Measurements from ENCODE around the gene RSPH6A.
A peak's percentile ranks its signal among the peaks of the same experiment; 100 is the strongest.

The RSPH6A gene

DNA sequence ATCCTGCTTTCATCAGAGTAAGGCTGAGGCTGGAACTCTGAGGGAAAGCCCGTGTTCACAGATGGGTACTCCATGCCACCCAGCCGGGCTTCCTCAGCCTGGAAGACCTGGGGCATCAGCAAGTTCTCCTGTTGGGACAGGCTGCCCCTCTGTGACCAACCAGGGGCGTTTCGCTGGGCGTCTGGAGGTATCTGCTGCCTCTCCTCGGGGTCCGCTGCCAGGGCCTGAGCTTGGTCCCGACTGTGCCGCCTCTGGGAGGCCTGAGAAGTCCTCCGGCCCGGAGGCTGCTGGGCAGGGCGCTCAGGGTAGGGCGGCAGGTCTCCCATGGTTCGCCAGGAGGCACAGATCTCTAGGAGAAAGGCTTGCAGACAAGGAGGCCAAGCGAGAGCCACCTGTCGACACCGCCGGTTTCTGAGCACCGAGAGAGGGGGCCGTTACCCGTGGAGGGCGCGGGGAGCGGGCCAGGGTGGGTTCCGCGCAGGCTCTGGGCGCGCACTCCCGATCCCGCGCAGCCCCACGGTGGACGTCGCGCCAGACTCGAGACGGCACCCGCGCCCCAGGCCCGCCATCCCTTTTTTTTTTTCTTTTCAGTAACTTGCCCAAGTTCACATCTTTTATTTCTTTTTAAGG lies at the start of gene RSPH6A:
TSS of gene RSPH6A (minus strand) at position 458 of the 630 bp plus-strand sequence. CDS start at position 326, 132 bp downstream.
- FAIRE-seq: no peak

DNA sequence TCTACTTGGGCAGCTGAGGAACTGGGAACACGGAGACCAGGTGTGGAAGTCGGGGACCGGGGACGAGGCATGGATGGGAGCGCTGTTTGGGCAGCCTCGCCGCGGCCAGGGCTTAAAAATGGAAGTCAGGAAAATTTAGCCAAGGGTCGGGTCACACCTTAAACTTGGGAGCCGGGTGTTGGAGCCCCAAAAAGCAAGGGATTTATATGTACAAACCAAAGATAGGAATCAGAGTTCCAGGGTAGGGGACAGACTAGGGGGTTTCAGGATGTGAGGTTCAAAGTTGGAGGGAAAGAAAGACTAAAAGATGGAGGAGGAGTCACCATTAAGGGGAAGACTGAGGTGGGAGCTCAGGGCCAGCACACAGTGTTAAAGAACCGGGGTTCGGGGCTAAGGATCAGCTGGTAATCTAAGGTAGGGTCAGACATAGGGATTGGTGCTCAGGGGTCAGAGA lies 49.5 kb upstream of the RSPH6A start:
- DNase-seq (ENCODE audit: insufficient read length, low spot score) (no peak), FAIRE-seq (no peak)

More for the DNA sequence above, at the start of gene RSPH6A:
- DNase-seq (ENCODE audit: insufficient read length, low spot score): no peak

DNA sequence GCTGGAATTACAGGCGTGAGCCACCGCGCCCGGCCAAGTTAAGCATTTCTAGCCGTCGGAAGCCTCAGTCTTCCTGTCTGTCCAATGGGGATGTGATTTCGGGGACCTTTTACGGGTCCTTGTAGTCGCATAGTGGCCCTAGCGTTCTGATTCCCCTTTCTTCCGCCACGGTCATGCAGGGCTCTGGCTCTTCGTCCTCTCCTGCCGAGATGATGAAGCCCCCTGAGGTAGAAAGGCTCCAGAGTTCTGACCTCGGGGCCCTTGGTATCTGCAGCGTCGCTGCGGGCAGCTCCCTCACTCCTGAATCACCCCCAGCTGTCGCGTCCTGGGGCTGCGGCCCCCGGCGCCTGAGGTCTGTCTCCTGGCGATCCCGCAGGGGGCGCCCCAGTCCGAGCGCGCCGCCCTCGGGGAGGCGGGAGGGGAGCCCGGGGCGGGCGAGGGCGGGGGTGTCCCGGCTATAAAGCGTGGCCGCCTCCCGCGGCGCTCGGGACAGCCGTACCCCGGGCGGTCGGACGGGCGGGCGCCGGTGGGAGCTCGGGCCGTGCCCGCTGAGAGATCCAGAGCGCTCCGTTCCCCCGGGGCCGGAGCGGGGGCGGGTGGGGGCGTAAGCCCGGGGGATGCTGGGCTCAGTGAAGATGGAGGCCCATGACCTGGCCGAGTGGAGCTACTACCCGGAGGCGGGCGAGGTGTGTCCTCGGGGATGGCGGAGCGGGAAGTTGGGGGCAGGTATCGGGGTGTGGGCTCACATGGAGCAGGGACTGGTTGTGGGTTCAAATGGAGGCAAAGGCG lies 48.9 kb upstream of the RSPH6A start, which contains the start of gene FOXA3:
TSS of gene FOXA3 (plus strand) at position 487 of the 789 bp plus-strand sequence. CDS start at position 618, 131 bp downstream.
- FAIRE-seq (no peak), DNase-seq (ENCODE audit: insufficient read length, low spot score) (peak; percentile 75)

DNA sequence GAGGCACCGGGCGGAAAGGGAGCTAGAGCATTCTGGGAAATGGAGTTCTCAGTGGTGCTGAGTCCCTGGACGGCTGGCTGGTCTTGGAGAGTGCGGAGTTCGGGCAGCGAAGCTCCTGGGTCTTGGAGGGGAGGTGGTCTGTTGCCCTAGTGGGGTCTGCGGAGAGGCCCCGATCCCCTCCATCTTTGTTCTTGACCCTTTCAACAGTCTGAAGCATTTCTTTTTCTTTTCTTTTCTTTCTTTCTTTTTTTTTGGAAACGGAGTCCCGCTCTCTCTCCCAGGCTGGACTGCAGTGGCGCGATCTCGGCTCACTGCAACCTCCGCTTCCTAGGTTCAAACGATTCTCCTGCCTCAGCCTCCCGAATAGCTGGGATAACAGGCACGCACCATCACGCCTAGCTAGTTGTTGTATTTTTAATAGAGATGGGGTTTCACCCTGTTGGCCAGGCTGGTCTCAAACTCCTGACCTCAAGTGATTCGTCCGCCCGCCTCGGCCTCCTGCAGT lies 48.3 kb upstream of the RSPH6A start:
- FAIRE-seq: no peak
- no peak for DNase-seq (ENCODE audit: insufficient read length, low spot score)

DNA sequence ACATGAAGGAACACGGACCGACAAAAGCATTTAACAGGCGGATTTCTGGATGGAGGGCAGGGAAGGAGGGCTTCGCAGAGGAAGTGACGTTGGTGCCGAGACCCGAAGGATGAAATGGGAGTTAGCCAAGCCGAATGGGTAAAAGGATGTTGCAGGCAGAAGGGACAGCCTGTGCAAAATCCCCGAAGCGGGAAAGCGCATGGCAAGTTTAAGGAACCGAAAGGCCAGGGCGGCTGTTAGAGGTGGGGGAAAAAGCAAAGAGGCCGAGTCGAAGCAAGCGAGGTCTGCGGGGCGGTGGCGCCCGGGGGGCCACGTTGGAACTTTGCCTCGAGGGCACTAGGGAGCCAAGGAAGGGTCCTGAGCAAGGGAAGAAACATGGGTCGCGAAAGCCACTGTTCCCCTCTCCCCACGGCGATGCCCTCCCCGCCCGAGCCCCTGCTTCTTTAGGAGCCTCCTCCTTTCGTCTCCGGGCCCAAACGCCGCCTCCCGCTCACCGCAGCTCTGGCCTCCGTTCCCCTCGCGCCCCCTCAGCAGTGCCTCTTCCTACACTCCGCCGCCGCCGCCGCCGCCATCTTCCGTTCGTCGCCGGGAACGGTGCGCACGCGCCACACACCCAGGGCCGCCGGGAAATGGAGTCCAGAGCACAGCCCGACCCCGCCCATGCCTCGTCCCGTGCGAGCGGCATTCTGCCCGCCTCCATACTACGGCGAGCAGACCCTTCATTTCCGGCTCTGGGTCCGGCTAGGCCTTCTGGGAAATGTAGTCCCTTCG lies 47.6 kb upstream of the RSPH6A start, which contains the start of gene SYMPK:
TSS of gene SYMPK (minus strand) at position 584 of the 771 bp plus-strand sequence. CDS start 8,652 bp downstream, outside the sequence.
- FAIRE-seq: peak; percentile 98
- peak; percentile 100 for DNase-seq (ENCODE audit: insufficient read length, low spot score)

DNA sequence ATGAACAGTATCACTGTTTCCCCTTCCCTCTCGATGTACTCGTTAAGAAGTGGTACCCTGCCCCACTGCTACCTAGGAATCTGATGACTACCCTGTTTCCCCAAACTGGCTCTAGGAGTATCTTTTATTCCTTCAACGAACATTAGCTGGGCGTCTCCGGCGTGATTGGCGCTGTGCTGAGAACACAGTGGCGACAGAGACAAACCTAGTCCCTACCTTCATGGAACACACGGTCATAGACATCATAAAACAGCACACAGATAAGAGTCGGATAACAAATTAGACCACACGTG lies 47.1 kb upstream of the RSPH6A start:
- no peak for FAIRE-seq
- no peak for DNase-seq (ENCODE audit: insufficient read length, low spot score)

DNA sequence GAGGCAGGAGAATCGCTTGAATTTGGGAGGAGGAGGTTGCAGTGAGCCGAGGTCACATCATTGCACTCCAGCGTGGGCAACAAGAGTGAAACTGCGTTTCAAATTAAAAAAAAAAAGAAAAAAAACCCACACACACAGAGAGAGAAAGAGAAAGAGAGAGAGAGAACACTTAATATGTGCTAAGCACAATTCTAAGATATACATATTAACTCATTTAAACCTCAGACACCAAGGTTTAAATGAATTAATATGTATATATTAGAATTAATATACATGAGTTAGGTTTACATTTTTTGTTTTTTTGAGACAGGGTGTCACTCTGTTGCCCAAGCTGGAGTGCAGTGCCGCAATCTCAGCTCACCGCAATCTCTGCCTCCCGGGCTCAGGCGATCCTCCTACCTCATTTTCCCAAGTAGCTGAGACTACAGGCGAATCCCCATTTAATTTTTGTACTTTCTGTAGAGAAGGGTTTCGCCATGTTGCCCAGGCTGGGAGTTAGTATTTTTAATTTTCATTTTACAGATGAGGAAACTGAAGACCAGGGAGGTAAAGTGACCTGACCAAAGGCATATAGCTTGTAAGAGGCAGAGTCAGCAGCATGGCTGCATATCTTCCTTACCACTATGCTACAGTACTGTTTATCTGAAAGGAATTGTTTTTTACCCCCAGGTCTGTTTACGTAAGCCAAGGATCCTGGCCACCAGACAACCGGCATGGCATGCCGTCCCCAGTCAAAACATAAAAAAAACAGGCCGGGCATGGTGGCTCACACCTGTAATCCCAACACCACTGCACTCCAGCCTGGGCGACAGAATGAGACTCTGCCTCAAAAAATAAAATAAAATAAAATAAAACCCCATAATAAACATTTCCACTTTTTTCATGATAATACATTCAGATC lies 45.5 kb upstream of the RSPH6A start:
- FAIRE-seq (no peak), DNase-seq (ENCODE audit: insufficient read length, low spot score) (no peak)

DNA sequence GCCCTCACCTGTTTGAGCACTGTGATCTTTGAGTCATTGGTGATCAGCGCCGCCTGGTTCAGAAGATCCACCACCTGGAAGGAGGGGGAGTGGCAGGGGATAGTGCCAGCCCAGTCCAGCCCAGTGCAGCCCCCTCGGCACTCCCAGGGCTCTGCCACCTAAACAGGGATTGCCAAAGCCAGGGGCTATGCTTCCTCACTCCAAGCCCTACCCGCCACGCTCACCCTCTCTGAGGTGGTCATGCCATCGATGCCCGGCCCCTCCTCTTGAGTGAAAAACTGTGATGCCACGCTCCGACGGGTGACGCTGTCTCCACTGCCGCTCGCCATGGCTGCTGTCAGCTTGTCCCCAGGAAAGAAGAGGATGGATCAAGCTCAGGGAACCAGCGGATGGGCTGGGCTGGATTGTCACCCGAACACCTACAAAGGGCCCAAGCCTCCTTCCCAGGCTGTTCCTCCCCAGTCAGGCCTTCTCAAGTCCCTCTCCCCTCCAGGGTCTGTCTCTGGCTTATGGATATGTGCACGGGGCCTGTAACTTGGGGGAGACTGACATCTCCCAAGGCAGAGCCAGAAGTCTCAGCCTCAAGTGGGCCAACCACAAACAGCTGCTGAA lies 39.2 kb upstream of the RSPH6A start:
- DNase-seq (ENCODE audit: insufficient read length, low spot score) (no peak), FAIRE-seq (no peak)

DNA sequence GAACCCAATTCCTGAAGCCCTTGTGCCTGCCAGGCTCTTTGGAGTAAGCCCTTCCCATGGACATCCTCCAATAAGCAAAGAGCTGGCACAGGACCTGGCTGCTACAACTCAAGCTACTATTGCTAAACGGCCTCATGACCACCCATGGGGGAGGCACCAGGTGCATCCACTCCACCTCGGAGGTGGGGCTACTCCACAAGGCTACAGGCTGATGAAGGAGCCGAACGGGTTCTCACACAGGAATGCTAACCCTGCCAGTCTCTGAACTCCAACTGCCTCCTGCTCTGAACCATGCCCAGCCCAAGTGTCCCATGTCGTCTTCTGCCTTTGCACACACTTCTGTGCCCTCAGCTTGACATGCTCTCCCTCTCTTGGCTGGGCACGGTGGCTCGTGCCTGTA lies 37.9 kb upstream of the RSPH6A start:
- no peak for DNase-seq (ENCODE audit: insufficient read length, low spot score)
- FAIRE-seq: no peak

DNA sequence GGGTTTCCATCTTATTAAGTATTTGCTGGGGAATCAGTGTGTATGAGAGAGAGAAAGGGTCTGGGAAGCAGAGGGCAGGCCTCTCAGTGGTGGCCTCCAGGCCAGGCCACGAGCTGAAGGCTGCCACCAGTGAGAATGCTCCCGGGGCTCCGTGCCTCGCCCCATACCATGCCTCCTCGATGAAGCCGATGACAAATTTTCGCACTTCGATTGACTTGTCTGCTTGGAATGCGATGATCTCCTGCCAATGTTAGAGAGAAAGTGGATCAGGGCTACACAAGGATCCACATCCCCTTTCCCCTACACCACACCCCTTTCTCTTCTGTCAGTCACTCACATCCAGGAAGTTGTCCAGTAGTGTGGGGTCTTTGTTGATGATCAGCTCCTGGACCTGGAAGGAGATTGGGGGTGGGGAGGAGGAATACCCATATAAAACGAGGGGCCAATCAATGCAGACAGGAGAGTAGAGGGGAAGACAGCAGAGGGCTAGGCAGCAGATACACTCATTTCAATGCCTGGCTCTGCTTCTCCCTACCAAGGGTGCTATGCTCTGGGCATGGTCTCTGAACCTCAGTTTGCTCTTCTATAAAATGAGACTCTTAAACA lies 37.1 kb upstream of the RSPH6A start:
- no peak for FAIRE-seq
- DNase-seq (ENCODE audit: insufficient read length, low spot score): no peak

DNA sequence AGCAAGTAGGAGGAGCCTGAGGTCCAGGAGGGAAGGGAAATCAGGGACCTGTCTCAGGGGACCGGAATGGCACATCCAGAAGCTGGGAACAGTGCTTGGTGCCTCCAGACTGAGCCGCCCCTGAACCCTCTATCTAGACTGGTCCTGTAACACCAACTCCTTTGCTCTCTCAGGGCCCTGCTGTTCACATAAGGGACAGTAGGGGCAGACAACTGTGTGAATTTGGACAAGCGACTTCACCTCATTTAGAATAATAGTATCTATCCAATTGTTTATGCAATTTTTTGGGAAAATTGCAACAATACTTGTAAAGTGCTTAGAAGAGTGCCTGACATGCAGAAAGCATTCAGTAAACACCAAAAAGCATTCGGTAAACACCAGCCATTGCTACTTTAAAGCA lies 33.8 kb upstream of the RSPH6A start:
- DNase-seq (ENCODE audit: insufficient read length, low spot score) (no peak), FAIRE-seq (no peak)

DNA sequence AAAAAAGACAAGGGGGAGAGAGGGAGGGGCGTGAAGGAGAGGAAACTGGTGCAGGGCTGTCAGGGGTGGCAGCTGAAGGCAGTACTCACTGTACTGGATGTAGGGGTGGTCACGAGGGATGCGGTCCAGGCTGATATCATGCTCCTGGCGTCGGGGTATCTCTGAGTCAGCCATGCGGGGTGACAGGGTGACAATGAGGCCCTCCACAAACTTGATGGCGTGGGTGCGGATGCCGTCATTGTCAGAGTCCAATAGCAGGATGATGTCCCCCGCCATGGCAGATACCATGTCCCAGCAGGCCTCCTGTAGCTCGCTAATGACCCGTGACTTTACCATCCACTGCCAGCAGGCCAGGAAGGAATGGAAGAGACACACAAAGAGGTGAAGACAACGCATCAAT lies 32.6 kb upstream of the RSPH6A start:
- no peak for DNase-seq (ENCODE audit: insufficient read length, low spot score)
- FAIRE-seq: no peak

DNA sequence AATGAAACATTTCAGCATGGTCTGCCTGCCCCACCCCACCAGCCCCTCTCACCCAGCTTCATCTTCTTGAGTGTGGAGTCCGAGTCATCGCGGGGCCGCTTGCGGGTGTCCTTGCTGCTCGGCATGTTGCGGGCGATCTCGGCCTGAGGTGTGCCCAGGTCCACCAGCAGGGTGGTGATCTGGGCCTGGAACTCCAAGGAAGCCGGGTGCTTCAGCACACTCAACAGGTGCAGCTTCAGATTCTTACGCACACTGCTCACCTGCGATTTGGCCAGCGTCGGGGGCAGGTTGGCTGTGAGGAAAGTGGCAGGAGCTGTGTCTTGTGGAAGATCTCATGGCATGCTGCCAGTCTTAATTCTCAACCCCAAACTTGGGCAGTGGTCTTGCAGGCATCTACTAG lies 27.1 kb upstream of the RSPH6A start:
- no peak for DNase-seq (ENCODE audit: insufficient read length, low spot score)
- FAIRE-seq: no peak

DNA sequence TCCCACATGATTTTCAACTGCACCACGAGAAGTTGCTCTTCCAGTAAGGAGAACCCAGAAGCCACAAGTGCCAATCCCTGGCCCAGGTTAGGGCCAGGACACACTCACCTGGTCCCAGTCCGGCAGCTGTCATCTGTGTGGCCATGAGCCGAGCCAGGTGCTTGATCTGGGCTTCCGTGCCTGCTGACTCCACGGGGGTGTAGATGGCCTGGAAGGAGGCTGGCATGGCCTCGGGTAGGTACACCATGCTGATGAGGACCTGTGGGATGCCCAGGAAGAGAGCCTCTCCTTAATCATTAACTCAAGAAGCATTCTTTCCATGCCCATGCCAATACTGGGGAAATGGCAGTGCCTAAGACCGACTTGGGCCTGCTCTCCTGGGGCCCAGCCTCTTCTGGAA lies 19.9 kb upstream of the RSPH6A start:
- DNase-seq (ENCODE audit: insufficient read length, low spot score) (no peak), FAIRE-seq (no peak)

DNA sequence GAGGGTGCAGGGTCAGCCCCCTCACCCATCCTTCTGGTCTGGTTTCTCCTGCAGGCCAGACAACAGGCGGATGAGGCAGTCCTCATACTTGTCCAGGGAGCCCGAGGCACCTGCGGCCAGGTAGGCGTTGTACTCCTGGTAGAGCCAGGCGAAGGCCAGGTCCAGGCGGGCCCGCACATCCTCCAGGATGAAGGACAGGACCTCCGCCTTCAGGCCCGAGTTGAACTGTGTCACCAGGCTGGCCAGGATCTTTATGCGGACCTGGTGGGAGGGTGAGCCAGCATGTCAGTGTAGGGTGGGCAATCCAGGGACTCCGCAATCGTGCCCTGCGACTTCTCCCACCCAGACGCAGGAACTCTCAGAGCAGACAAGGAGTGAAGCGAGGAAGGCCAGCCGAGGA lies 13.8 kb upstream of the RSPH6A start:
- DNase-seq (ENCODE audit: insufficient read length, low spot score): no peak

DNA sequence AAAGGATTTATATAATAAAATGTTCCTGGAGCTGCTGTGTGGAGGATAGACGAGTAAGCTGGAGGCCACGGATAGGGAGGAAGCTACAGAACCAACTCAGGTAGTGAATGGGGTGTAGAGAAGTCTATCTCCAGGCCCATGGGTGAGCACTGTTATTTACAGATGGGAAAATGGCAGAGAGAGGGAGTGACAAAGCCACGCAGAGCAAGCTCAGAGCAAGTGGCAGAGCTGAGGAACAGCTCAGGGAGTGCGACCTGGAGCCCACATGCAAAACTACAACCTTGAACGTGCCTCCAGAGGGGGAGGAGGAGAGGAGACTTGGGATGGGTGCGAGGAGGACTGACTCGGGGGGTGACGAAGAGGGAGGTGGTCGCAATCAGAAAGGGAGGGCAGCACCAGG lies 13.4 kb upstream of the RSPH6A start:
- DNase-seq (ENCODE audit: insufficient read length, low spot score) (no peak), FAIRE-seq (no peak)

More for the DNA sequence above, 13.8 kb upstream of the RSPH6A start:
- FAIRE-seq: no peak

DNA sequence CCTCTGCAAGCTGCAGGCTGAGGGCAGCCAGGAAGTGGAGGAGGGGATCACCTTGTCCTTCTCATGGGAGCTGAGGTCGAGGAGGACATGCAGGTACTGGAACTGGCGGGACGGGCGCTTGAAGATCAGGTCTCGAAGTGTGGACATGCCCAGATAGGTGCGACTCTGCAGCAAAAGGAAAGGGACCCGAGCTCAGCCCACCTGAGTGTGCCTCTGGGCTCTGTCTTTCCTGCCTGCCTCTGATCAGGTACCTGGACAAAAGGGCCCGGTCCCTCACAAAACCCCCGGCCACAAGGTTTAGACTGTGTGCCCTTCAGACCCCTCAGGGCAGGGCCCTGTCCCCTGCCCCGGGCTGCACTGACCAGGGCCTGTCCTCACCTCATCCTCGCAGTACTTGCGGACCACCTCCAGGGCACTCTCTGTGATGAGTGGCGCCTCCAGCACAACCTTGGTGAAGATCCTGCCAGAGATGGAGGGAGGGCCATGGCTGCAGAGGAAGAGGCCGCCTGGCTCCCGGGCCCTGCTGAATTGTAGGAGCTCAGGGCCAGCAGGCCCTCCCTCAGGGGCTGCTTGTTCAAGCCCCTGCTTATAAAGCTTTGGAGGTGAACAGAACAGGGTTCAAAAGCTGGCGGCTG lies 12.5 kb upstream of the RSPH6A start:
- DNase-seq (ENCODE audit: insufficient read length, low spot score) (no peak), FAIRE-seq (no peak)

DNA sequence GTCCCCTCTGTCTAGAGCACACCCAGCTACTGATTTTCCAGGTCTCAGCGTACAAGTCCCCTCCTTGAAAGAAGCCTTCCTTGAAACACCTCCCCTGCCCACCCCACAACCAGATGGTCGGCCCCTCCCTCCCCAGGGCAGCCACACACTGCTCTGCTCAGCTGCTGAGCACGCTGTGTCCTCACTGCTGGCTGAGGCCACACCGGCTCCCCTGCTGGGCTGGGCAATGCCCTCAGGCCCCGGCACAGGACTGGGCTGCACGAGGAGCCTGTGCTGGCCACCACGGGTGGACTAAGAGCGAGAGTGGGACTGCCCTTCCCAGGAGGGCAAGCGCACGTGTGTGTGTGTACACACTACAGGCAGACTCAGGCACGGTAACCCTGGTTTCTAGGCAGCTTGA lies 11.8 kb upstream of the RSPH6A start:
- no peak for FAIRE-seq
- no peak for DNase-seq (ENCODE audit: insufficient read length, low spot score)

Measured in GM19239 (cell line).